Central memory CD4-positive, alpha-beta T cell (primary cell): ENCODE data around the gene GIMAP8.
"Not testable (repeated sequence)": the region's sequence is repeated elsewhere in the genome, so short reads cannot be mapped to it uniquely, and the experiment has no call there.

Experiments used
- DNase-seq: peaks from one replicate; pipeline ENCODE4 v3.0.0; 2022

Gene GIMAP8

GRCh38 chr7:150468241-150468640, 17.8 kb downstream of the GIMAP8 start:
- DNase-seq, result no peak

GRCh38 chr7:150471886-150472285, 21.5 kb downstream of the GIMAP8 start:
- no peak for DNase-seq

GRCh38 chr7:150473902-150474301, 23.5 kb downstream of the GIMAP8 start:
- no peak for DNase-seq

- DNase-seq, result no peak
These were observed 25.9 kb downstream of the GIMAP8 start for GRCh38 chr7:150476285-150476684.

- DNase-seq, result peak; percentile 49
These were observed 26.6 kb downstream of the GIMAP8 start for GRCh38 chr7:150476819-150477631.

GRCh38 chr7:150479023-150479716, 28.7 kb downstream of the GIMAP8 start:
- DNase-seq, result peak; percentile 76

- peak; percentile 74 for DNase-seq
These were observed 30.9 kb downstream of the GIMAP8 start for GRCh38 chr7:150481186-150481920.

- DNase-seq, result no peak
These were observed 31.5 kb downstream of the GIMAP8 start for GRCh38 chr7:150481922-150482321.

GRCh38 chr7:150483514-150483913, 33.1 kb downstream of the GIMAP8 start:
- not testable (repeated sequence) for DNase-seq

GRCh38 chr7:150484071-150484470, 33.6 kb downstream of the GIMAP8 start:
- DNase-seq, result peak; percentile 81

- DNase-seq, result no peak
These were observed 37.2 kb downstream of the GIMAP8 start for GRCh38 chr7:150487625-150488024.

GRCh38 chr7:150489782-150490181, 39.4 kb downstream of the GIMAP8 start:
- DNase-seq, result no peak

GRCh38 chr7:150493442-150493841, 43.0 kb downstream of the GIMAP8 start:
- DNase-seq, result not testable (repeated sequence)

- peak; percentile 66 for DNase-seq
These were observed 52.1 kb downstream of the GIMAP8 start for GRCh38 chr7:150502519-150502918.

- no peak for DNase-seq
These were observed 52.7 kb downstream of the GIMAP8 start for GRCh38 chr7:150503155-150503554.

- DNase-seq, result no peak
These were observed 53.2 kb downstream of the GIMAP8 start for GRCh38 chr7:150503581-150503980.

GRCh38 chr7:150507947-150508602, 57.6 kb downstream of the GIMAP8 start:
- no peak for DNase-seq

GRCh38 chr7:150511048-150511447, 60.6 kb downstream of the GIMAP8 start:
- DNase-seq, result no peak

- no peak for DNase-seq
These were observed 63.3 kb downstream of the GIMAP8 start for GRCh38 chr7:150513758-150514157.

GRCh38 chr7:150514748-150515222, 64.4 kb downstream of the GIMAP8 start, which contains the start of gene GIMAP7:
TSS of gene GIMAP7 (plus strand) at chr7:150514872. CDS start at chr7:150519975, 5,103 bp downstream.
- DNase-seq, result peak; percentile 77

GRCh38 chr7:150515248-150516147, 65.1 kb downstream of the GIMAP8 start:
- no peak for DNase-seq
